ENCODE data around the gene ACSBG1.
"Not testable (repeated sequence)": the region's sequence is repeated elsewhere in the genome, so short reads cannot be mapped to it uniquely, and the experiment has no call there.

The ACSBG1 gene

DNA sequence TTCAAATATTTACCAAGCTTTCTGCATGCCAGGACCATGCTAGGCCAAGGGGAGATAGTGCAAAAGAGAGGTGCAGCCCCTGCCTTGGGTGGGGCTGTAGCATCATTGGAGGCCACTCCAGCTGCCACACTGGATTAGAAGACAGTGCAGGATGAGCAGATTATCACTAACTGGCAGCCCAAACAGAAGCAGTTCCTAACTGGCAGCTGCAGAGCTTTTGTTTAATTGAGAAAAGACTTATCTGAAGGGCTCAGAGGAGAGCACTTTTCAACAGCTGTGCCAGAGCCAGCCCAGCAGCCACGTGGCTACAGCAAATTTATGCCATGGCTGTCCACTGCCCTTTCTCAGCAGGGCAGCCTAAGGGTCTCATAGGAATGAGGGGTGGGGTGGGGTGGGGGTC, 13.5 kb upstream of the ACSBG1 start:
- DNase-seq (ENCODE audit: low read depth), result no peak

DNA sequence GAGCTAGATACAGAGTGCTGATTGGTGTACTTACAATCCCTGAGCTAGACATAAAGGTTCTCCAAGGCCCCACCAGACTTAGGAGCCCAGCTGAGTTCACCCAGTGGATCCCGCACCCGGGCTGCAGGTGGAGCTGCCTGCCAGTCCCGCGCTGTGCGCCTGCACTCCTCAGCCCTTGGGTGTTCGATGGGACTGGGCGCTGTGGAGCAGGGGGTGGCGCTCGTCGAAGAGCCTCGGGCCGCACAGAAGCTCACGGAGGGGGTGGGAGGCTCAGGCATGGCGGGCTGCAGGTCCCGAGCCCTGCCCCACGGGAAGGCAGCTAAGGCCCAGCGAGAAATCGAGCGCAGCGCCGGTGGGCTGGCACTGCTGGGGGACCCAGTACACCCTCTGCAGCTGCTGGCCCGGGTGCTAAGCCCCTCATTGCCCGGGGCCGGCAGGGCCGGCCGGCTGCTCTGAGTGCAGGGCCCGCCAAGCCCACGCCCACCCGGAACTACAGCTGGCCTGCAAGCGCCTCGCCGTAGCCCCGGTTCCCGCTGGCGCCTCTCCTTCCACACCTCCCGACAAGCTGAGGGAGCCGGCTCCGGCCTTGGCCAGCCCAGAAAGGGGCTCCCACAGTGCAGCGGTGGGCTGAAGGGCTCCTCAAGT, 11.7 kb upstream of the ACSBG1 start:
- not testable (repeated sequence) for DNase-seq (ENCODE audit: low read depth)

DNA sequence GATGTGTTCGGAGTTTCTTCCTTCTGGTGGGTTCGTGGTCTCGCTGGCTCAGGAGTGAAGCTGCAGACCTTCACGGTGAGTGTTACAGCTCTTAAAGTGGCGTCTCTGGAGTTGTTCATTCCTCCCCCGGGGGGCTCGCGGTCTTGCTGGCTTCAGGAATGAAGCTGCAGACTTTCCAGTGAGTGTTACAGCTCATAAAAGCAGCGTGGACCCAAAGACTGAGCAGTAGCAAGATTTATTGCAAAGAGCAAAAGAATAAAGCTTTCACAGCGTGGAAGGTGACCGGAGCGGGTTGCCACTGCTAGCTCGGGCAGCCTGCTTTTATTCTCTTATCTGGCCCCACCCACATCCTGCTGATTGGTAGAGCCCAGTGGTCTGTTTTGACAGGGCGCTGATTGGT, 11.0 kb upstream of the ACSBG1 start:
- DNase-seq (ENCODE audit: low read depth), result not testable (repeated sequence)

DNA sequence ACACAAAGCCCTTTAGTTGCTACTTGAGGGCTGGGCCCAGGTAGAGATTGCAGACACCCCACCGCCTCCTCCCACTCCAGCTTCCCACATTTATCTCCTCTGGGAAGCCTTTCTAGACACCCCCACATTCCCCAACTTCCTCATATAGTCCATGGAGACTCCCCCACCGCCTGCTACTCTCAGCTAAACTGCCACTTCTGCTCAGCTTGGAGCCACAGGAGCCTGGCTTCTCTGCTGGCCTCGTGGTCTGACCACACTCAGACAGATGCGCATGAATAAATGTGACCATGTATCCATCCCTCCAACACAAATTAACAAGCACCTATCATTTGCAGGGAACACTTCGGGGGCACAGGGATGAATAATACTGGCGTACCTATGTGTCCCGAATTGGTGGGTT, 10.5 kb upstream of the ACSBG1 start:
- no peak for DNase-seq (ENCODE audit: low read depth)

DNA sequence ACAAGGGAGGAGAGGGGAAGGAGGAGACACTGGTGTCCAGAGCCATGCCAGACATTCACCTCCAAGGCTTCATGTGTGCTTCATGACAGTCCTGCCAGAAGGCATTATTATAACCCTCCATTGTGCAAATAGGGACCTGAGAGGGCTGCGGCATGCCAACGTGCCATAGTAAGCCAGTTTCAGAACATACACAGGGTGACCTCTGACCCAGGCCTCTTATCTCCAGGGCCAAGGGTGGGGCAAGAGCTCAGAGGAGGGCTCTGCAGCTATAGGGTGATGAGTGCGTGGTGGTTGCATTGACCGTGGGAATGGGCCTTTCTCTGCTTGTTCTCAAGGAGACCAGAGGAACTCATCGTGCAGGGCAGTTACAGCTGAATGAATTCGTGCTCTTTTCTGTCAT, 9.7 kb upstream of the ACSBG1 start:
- DNase-seq (ENCODE audit: low read depth), result no peak

DNA sequence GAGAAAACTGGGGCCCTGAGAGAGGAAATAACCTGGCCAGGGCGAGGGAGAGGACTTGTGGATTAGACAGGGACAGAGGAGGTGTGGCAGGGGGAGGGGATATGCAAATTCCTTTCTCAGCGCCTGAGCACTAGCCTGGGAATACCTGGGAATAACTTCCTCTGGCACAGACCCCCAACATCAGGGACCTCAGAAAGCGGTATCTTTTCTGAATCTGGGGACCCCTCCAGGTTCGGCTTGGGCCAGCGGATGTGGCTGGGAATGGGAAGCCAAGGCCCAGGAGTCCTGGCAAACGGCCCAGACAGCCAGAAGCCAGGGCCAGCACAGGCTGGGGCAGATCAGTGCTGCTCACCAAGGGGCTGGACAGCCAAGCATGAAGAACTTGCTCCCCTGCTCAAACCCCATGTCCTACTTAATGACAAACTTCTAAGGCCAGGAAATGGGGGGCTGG, 9.2 kb upstream of the ACSBG1 start:
- DNase-seq (ENCODE audit: low read depth), result no peak

DNA sequence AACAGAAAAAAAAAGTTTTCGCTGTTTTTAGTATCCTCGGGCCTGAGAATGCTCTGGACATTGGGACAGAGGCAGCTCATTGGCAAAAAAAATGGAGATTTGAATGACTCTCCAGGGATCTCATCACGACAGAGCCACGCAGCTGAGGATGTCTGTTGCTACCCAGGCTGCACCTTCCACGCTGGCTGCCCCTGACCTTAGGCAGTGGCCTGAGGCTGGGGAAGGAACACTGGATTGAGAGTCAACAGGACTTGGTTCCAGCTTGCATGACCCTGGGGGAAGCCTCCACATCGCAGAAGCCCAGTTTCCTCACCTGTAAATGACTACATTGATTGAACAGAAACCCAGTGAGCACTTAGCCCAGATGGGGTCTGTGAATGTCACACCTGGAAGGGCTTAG, 8.7 kb upstream of the ACSBG1 start:
- no peak for DNase-seq (ENCODE audit: low read depth)

DNA sequence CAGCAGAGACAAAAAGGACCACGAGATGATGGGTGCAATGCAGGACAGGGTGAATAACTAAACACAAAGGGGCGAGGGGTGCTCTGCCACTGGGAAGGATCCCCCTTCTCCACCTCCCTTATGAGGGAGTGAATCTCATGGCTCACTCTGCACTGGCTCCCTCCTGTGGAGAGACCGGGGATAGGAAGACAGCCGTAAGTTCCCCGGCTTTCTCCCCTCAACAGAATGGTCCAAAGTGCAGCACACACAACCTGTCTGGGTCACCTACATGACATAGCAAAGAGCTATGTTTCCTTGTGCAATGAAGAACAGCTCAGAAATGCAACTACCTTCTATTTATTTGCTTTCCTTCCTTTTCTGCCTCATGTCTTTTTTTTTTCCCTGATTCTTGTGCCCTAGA, 7.8 kb upstream of the ACSBG1 start:
- DNase-seq (ENCODE audit: low read depth), result no peak

DNA sequence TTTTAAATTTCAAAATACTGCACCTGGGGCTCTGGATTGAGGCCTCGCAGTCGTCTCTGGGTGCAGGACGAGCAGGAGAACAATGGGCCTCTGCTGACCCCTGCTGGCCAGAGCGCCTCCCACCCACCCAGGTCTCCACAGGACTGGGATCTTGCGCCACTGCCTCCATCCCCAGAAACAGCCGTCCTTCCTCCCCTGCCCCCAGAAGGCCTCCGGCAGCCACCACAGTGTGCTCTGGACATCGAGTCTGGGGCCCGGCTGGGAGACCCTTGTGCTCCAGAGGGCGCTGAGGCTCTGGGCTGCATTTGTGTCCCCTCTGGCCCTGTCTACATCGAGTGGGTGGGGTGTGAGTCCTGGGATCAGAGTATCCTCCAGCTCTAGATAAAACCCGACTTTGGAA, 6.7 kb upstream of the ACSBG1 start:
- peak; percentile 38 for DNase-seq (ENCODE audit: low read depth)

DNA sequence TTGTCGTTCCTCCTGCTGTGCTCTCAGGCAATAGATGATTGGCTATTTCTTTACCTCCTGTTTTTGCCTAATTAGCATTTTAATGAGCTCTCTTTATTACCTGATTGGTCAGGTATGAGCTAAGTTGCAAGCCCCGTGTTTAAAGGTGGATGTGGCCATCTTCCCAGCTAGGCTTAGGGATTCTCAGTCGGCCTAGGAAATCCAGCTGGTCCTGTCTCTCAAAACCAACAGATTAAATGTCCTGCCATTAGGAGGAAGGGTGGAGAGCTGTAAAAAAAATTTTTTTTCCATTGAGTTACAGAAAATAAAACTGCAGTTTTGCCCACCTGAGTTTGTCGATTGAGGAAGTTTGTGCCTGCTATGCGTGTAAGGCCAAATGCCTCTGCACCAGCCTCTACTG, 5.4 kb upstream of the ACSBG1 start:
- DNase-seq (ENCODE audit: low read depth), result no peak

DNA sequence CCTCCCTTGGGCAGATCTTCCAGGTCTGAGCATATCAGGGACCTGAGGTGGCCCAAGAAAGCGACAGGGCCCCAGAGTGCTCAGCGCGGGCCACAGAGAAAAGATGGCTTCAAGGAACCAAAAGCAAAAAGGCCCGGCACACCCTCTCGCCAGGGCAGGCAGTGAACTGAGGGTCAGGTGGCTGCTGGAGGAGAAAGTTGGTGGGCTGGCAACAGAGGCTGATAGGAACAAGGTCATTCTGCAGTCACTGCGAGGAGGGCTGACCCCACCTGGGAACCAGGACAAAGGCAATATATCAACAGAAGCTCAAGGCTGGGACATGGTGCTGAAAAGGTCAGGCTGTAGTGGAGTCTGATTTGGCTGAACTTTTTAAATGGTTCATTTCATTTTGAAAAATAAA, 2.8 kb upstream of the ACSBG1 start:
- DNase-seq (ENCODE audit: low read depth), result no peak

DNA sequence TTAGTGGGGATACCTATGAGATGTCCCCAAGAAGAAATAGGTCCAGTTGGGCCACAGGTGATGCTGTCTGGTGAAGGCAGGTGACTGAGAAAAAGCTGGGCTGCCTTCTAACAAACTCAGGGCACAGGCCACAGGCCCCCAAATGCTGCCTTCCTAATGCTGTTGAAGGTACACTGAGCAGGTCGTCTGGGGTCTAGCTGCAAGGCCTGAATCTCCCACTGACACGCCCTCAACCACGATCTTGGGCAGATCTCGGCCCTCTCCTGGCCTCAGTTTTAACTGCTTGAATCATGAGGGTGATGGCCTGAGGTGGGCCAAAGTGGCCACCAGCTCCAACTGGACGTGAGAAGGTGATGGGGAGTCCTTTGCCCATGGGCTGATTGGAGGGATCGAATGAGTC, 2.1 kb upstream of the ACSBG1 start:
- DNase-seq (ENCODE audit: low read depth), result no peak

DNA sequence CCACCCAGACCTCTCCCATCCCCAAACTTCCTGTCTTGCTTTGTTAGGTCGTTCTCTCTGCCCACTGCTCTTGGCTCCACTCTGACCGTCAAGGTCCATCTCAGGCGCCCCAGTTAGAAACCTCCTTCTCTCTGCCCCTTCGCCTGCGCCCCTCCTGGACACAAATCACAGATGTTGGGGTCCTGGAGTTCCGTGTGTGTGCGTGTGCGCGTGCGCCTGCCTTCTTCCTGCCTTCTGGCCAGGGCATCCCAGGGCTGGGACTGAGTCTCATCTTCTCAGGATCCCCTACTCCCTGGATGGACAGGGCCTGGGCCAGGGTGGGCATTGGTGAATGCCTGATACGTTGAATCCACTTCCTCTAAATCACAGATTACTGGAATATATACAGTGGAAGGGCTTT, 869 bp downstream of the ACSBG1 start:
- DNase-seq (ENCODE audit: low read depth), result no peak

DNA sequence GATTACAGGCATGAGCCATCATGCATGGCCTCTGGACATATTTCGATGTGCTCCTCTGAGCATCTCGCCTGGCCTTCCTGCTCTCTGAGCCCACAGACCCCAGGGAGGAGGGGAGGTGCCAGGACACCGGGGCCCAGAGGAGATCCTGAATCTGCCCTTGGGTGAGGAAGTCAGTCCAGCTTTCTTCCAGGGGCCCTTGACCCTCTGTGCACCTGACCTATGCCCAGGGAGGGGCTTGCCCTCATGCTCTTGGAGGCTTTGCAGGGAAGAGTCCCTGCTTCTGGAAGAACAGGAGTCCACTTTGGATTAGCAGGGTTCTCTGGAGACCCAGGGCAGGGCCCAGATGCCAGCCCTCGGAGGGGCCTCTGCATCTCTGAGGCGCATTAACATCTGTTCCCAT, 1.4 kb downstream of the ACSBG1 start:
- DNase-seq (ENCODE audit: low read depth), result no peak

DNA sequence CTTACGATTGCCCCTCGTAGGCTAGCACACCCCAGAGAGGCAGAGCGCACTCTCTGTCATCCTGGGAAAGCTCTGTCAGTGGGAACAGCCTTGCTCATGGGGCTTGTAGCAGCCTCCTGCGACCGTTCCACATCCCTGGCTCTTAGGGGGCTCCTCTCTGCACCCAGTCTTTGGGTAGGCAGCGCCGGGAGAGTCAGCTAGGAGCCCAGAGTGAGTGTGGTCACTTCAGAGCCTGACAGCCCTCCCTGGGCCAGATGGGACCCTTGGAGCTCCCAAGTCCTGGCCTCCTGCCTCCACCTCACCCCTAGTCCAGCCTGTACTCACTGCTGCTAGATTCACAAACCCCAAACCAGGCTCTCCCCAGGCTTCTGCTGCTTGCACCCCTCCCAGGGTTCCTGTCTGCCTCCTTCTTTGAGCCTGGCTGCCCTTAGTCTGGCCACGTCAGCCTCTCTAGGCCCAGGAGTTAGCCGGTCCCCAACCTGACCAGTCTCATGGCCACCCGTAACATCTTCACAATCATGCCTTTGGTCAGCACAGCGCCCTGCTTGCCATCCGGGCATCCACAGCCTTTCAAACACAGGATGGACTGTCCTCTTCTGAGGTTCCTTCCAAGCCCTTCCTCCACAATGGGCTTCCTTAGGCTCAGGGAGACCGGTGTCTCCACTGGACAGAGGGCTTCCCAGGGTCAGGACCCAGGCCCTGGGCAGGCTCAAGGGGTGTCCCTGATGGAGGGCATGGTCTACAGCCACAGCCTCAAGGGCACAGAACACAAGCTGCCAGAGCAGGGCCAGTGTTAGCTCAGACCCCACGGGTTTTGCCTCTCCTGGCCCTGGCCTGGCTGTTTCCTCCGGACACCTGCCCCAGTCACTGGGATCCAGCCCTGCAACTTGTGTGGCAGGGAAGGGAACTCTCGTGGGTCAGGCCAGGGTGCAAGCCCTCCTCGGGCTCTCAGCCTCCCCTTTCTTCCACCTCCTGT, 4.6 kb downstream of the ACSBG1 start:
- no peak for DNase-seq (ENCODE audit: low read depth)

DNA sequence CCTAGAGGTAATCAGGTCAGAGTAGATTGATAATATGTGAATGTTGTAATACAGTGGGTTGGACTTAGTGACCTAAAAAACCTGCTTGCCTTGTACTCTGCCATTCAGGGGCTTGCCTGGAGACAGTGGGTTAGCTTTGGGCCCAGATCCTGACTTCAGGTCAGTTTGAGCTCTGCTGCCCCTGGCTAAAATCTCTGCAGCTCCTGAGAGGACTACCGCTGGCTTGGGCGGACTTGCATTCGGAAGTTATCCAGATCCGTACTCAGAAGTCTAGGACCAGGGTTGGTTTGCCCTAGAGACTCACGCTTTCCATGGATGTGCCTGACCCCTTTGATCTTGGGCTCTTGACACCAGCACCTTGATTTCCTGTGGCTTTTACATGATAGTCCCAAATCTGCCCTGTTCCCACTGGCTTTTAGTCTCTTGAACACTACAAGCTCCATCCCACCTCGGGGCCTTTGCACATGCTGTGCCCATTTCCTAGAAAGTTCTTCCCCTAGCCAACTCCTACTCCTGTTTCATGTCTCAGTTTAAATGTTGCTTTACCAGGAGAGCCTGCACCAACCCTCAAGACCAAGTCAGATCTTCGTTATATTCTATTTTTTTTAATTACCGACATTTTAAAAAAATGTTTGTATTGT, 5.9 kb downstream of the ACSBG1 start:
- DNase-seq (ENCODE audit: low read depth), result no peak

DNA sequence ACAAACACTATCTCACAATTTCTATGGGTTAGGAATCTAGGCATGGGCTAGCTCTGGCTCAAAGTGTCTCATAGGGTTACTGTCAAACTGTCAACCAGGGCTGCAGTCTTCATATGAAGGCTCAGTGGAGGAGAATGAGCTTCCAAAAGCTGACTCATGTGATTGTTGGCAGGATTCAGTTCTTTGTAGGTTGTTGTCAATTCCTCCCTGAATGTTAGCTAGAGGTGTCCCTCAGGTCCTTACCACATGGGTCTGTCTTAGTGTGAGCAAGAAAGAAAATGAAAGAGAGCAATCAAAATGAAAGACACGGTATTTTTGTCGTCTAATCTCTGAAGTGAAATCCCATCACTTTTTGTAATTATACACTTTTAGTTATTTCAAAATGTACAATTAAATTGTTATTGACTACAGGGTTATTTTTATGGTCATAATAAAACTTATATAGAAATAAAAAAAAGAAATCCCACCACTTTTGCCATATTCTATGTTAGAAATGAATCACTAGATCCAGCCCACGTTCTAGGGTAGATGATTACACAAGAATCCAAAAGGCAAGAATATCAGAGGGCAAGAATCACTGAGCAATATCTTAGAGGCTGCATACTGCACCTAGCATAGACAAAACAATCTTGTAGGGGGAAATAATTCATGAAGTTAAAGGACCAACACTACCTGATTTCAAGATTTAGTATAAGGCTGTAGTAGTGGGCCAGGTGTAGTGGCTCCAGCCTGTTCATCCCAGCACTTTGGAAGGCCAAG, 8.4 kb downstream of the ACSBG1 start:
- DNase-seq (ENCODE audit: low read depth), result no peak

DNA sequence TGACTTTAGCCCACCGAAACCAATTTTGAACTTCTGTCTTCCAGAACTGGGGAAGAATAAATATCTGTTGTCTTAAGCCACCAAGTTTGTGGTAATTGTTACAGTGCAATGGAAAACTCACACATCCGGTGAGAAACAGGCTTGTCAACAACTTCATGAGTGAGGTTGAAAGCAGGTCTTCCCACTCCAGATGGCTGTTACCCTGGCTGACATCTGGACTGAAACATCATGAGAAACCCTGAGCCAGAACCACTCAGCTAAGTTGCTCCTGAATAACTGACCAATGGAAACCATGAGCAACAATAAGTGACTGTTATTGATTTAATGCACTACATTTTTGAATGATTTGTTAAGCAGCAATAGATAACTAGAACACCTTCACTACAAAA, 10.3 kb downstream of the ACSBG1 start:
- no peak for DNase-seq (ENCODE audit: low read depth)

DNA sequence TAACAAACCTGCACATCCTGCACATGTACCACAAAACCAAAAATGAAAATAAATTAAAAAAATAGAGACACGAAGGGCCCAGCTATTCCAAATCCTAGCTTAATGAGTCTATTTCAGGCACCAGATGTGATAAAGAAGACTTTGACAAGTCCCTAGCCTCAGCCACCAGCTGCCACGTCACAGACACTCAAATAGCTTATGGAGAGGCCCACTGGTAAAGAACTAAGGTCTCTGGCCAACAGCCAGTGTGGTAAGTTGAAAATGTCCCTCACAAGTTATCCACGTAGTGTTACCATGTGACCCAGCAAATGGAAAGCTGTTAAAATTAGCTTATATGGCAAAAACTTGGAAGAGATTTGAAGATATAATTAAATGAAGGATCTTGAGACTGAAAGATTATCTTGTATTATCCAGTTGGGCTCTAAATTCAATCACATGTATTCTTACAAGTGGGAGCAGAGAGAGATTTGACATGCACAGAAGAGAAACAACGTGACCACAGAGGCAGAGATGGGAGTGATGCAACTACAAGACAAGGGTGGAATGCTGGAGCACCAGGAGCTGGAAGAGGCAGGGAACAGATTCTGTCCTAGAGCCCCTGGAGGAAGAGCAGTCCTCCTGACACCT, 10.9 kb downstream of the ACSBG1 start:
- DNase-seq (ENCODE audit: low read depth), result no peak

DNA sequence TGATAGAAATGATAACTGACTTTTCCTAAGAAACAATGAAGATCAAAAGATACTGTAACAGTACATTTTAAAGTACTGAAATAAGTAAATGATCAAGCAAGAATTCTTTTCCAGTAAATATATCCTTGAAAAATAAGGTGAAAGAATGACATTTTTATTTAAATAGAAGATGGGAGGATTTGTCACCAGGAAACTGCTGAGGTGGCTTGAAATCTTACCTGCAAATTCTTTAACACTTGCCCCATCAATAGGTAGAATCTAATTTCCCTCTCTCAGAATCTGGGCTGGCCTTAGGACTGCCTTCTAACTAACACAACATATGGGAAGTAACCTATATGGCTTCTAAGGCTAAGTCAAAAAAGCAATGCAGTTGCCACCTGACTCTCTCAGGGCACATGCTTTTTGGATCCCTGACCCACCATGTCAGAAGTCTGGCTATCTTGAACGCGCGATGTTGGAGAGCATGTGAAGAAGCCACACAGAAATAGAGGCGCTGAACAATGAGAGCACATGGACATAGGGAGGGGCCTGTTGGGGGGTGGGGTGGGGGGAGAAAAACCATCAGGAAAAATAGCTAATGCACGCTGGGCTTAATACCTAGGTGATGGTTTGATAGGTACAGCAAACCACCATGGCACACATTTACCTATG, 11.5 kb downstream of the ACSBG1 start:
- DNase-seq (ENCODE audit: low read depth), result no peak

DNA sequence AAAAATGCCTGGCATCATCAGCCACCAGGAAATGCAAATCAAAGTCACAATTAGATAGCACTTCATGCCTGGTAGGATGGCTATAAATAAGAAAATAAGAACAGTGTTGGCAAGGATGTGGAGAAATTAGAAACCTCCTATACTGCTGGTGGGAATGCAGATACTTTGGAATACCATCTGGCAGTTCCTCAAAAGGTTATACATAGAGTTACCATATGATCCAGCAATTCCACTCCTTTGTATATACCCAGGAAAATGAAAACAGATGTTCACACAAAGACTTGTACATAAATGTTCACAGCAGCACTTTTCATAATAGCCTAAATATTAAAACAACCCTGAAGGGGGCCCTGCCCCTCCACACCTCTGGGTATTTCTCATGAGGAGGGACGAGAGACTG, 13.7 kb downstream of the ACSBG1 start:
- DNase-seq (ENCODE audit: low read depth), result no peak

Data from stromal cell of bone marrow (primary cell).